ELF-1 (cell line): Measurements from ENCODE around the gene ABI3BP.

Experiments used
- DNase-seq: peaks from one replicate; pipeline ENCODE4 v3.0.0-alpha.2; 2016; ENCODE audit warnings: low read depth, low spot score

ABI3BP gene

GRCh38 chr3:100726706-100727105 lies 266.5 kb downstream of the ABI3BP start:
- no peak for DNase-seq

GRCh38 chr3:100725935-100726513 lies 267.2 kb downstream of the ABI3BP start:
- no peak for DNase-seq

- DNase-seq, result peak; percentile 68
Observed at GRCh38 chr3:100720426-100720825, 272.8 kb downstream of the ABI3BP start.

- DNase-seq, result peak; percentile 10
Observed at GRCh38 chr3:100719136-100719535, 274.1 kb downstream of the ABI3BP start.

GRCh38 chr3:100717637-100718487 lies 275.4 kb downstream of the ABI3BP start:
- DNase-seq, result no peak

GRCh38 chr3:100717063-100717462 lies 276.2 kb downstream of the ABI3BP start:
- DNase-seq, result no peak

- DNase-seq, result no peak
Observed at GRCh38 chr3:100715176-100715575, 278.0 kb downstream of the ABI3BP start.

GRCh38 chr3:100710261-100710968 lies 282.8 kb downstream of the ABI3BP start:
- DNase-seq, result peak; percentile 66

- DNase-seq, result peak; percentile 77
Observed at GRCh38 chr3:100709842-100710260, 283.4 kb downstream of the ABI3BP start.

- peak; percentile 99 for DNase-seq
Observed at GRCh38 chr3:100708989-100709841, 284.0 kb downstream of the ABI3BP start, which contains the start of gene TFG. TFG (plus strand) TSS chr3:100709494; CDS start chr3:100713686, 4,192 bp downstream.

GRCh38 chr3:100708644-100708988 lies 284.6 kb downstream of the ABI3BP start:
- DNase-seq, result no peak

- DNase-seq, result no peak
Observed at GRCh38 chr3:100706365-100706764, 286.9 kb downstream of the ABI3BP start.

GRCh38 chr3:100703865-100704264 lies 289.4 kb downstream of the ABI3BP start:
- no peak for DNase-seq

GRCh38 chr3:100702980-100703345 lies 290.3 kb downstream of the ABI3BP start:
- DNase-seq, result no peak

- no peak for DNase-seq
Observed at GRCh38 chr3:100702082-100702979, 290.9 kb downstream of the ABI3BP start.

- no peak for DNase-seq
Observed at GRCh38 chr3:100700708-100701107, 292.5 kb downstream of the ABI3BP start.
